Measurements from ENCODE around the gene BCL2L15.

GRCh38 chr1:113918243-113918642 is 30.9 kb upstream of the BCL2L15 start:
- TF ChIP-seq POU2F2 (IDR thresholded peaks at IDR 0.05; ENCODE audit: low read depth, low read length) = no peak
- TF ChIP-seq POLR2A (IDR thresholded peaks at IDR 0.05; ENCODE audit: low read depth, low read length) = no peak
- TF ChIP-seq POLR2AphosphoS5 (IDR thresholded peaks at IDR 0.05; ENCODE audit: low read depth, low read length) = no peak
- no peak for TF ChIP-seq TAF1 (IDR thresholded peaks at IDR 0.05; ENCODE audit: low read depth, low read length)

All from GM12891 (cell line).